K562 (cell line): ENCODE measurements around the gene GSDME. TPM values are rescaled to one million over a fixed set of nuclear protein-coding genes. Genes with fewer than 3 reads are reported as not detected.

Experiments
- ATAC-seq: fragments of 200-7000 bp; cut with Tn5 transposase; 3 replicates; pipeline ENCODE4 v1.9.1; 2020; ENCODE audit warnings: moderate library complexity
- BruUV-seq: library from RNA; stranded (reverse); fragments of 400-500 nt; replicated peaks from 2 replicates; lab custom pipeline; 2021; lab: Mats Ljungman, UMichigan
- CTCF ChIA-PET: fragments of 300-600 bp; formaldehyde crosslinking; extraction: SDS; loops from one replicate; lab custom pipeline; 2021; ENCODE audit warnings: low intra/inter-chr PET ratio; lab: Yijun Ruan, JAX
- POLR2A ChIA-PET: fragments of 300-600, 350-650 bp; sonication (Branson Sonifier 250); formaldehyde crosslinking; extraction: SDS; loops from one replicate; lab custom pipeline; 2021; ENCODE audit warnings: antibody characterized with exemption, inconsistent platforms; lab: Yijun Ruan, JAX
- DNase-seq, 4 experiments: peaks; one replicate each; pipeline versions ENCODE4 v3.0.0 to v3.0.0-alpha.2; 2011 to 2018; ENCODE audit warnings: low spot score in 3 of 4, mixed read lengths in 3 of 4; ENCODE audit errors: extremely low read depth in 1 of 4
- FAIRE-seq: peaks from 2 replicates; lab custom pipeline; 2011; peaks lifted over from hg19 to GRCh38; lab: Jason Lieb, UNC
- H2AFZ ChIP-seq: 2 replicates; pipeline ENCODE4 v1.6.0; 2011; ENCODE audit warnings: low read depth, low read length, control low read depth, inconsistent platforms
- H3K27ac ChIP-seq: fragments of 200-600 bp; 3 replicates; pipeline ENCODE4 v1.8.0; 2011; ENCODE audit warnings: low read depth, mild to moderate bottlenecking, control low read depth, inconsistent platforms, low read length, moderate library complexity, mixed read lengths; ENCODE audit errors: extremely low read depth
- H3K27me3 ChIP-seq, 2 experiments: fragments of 300-600 bp in 1 of 2; 2 replicates in 1 of 2; 3 replicates in 1 of 2; pipeline versions ENCODE4 v1.6.0 to v1.8.0; 2011; ENCODE audit warnings: inconsistent platforms in 2 of 2, low read length in 2 of 2, mild to moderate bottlenecking in 1 of 2, mixed read lengths in 1 of 2, moderate library complexity in 1 of 2; ENCODE audit not compliant: control insufficient read depth in 2 of 2, insufficient read depth in 2 of 2
- H3K36me3 ChIP-seq: fragments of 300-600 bp; 3 replicates; pipeline ENCODE4 v1.8.0; 2011; ENCODE audit warnings: mild to moderate bottlenecking, low read length, inconsistent platforms; ENCODE audit not compliant: control insufficient read depth, insufficient read depth
- H3K4me1 ChIP-seq, 2 experiments: fragments of 200-600 bp in 1 of 2; replicated peaks in 1 of 2; 2 replicates in 1 of 2; 3 replicates in 1 of 2; pipeline versions ENCODE4 v1.5.1 to v1.8.0; 2011; ENCODE audit warnings: inconsistent platforms in 2 of 2, low read length in 2 of 2, mild to moderate bottlenecking in 1 of 2, mixed read lengths in 1 of 2, moderate library complexity in 1 of 2; ENCODE audit not compliant: control insufficient read depth in 2 of 2, insufficient read depth in 2 of 2
- H3K4me2 ChIP-seq: 2 replicates; pipeline ENCODE4 v1.6.1; 2011; ENCODE audit warnings: low read length, control low read depth, inconsistent platforms, mixed read lengths; ENCODE audit not compliant: insufficient read depth
- H3K4me3 ChIP-seq: fragments of 200-600 bp; sonication (generic), shearing (Covaris generic); 2 replicates; pipeline ENCODE4 v1.5.1; 2016; ENCODE audit warnings: control low read depth, inconsistent platforms
- H3K79me2 ChIP-seq: fragments of 200-600 bp; 3 replicates; pipeline ENCODE4 v1.8.0; 2011; ENCODE audit warnings: low read length, inconsistent platforms; ENCODE audit not compliant: control insufficient read depth, insufficient read depth
- H3K9ac ChIP-seq, 2 experiments: 2 replicates each; pipeline versions ENCODE4 v1.6.0 to v1.6.1; 2011; ENCODE audit warnings: low read depth in 2 of 2, low read length in 2 of 2, control low read depth in 1 of 2, inconsistent platforms in 1 of 2, mild to moderate bottlenecking in 1 of 2, mixed read lengths in 1 of 2; ENCODE audit not compliant: insufficient read depth in 1 of 2
- H3K9me1 ChIP-seq: one replicate; pipeline ENCODE4 v1.6.0; 2011; ENCODE audit warnings: inconsistent platforms, mild to moderate bottlenecking, low read length, moderate library complexity; ENCODE audit not compliant: control insufficient read depth, insufficient read depth
- H3K9me3 ChIP-seq: replicated peaks from 2 replicates; pipeline ENCODE4 v1.5.1; 2011; ENCODE audit warnings: low read depth, low read length, inconsistent platforms; ENCODE audit not compliant: control insufficient read depth, insufficient read depth
- H4K20me1 ChIP-seq: replicated peaks from 2 replicates; pipeline ENCODE4 v1.6.1; 2011; ENCODE audit warnings: low read length, inconsistent platforms, mixed read lengths; ENCODE audit not compliant: control insufficient read depth, insufficient read depth
- FOXM1 ChIP-seq, 2 experiments: fragments of 450-650 bp in 1 of 2; sonication (generic) in 1 of 2; formaldehyde crosslinking in 1 of 2; IDR thresholded peaks; 2 replicates each; pipeline versions ENCODE4 v1.6.1 to v1.9.0; 2017 to 2022; ENCODE audit warnings: low read depth in 2 of 2, mild to moderate bottlenecking in 2 of 2, missing genetic modification reagents in 1 of 2, moderate library complexity in 1 of 2
- KLF16 ChIP-seq: IDR thresholded peaks from 2 replicates; pipeline ENCODE4 v1.6.1; 2016; ENCODE audit warnings: antibody characterized with exemption
- NR2C2 ChIP-seq, 2 experiments: fragments of 200-800 bp in 1 of 2; sonication (Bioruptor generic) in 1 of 2; sonication (generic) in 1 of 2; formaldehyde crosslinking in 1 of 2; IDR thresholded peaks; 2 replicates each; pipeline versions ENCODE4 v1.6.1 to v1.8.0; 2016 to 2022; ENCODE audit warnings: mild to moderate bottlenecking in 1 of 2, missing compliant biosample characterization in 1 of 2, missing genetic modification characterization in 1 of 2, missing genetic modification reagents in 1 of 2
- RCOR1 ChIP-seq, 2 experiments: IDR thresholded peaks; 2 replicates each; pipeline ENCODE4 v1.6.1; 2012; ENCODE audit warnings: low read depth in 2 of 2, low read length in 2 of 2, borderline replicate concordance in 1 of 2, improper control_type of control experiment in 1 of 2
- SMARCA4 ChIP-seq: fragments of 450-650 bp; IDR thresholded peaks from 2 replicates; pipeline ENCODE4 v1.6.1; 2016
- STAT6 ChIP-seq: sonication (generic); formaldehyde crosslinking; IDR thresholded peaks from 2 replicates; pipeline ENCODE4 v1.8.1; 2023; ENCODE audit warnings: mild to moderate bottlenecking, missing genetic modification reagents
- SUPT5H ChIP-seq: fragments of 450-650 bp; IDR thresholded peaks from 2 replicates; pipeline ENCODE4 v1.6.1; 2016
- ZNF318 ChIP-seq, 2 experiments: fragments of 450-650 bp; IDR thresholded peaks; 2 replicates each; pipeline ENCODE4 v1.6.1; 2016; ENCODE audit warnings: mild to moderate bottlenecking in 2 of 2, borderline replicate concordance in 1 of 2, low read depth in 1 of 2, moderate library complexity in 1 of 2
- ZNF780A ChIP-seq: fragments of 250-450 bp; sonication (Bioruptor Pico); IDR thresholded peaks from 2 replicates; pipeline ENCODE4 v1.5.0; 2021; ENCODE audit warnings: mild to moderate bottlenecking
- WGBS: fragments of 100-300 bp; shearing (Covaris generic); methylation state at CpG from one replicate; pipeline ENCODE4 v1.1.6; 2016; ENCODE audit warnings: low coverage, mixed read lengths; ENCODE audit not compliant: insufficient coverage; ENCODE audit errors: missing lambda C conversion rate; 5-methylcytosine and 5-hydroxymethylcytosine counted together
- in situ Hi-C: fragments of 300-500 bp; cut with MboI; formaldehyde crosslinking; loops from 4 replicates; pipeline ENCODE4 v1.15.0; 2018; ENCODE audit warnings: inconsistent platforms, mixed read lengths
- intact Hi-C: fragments of 100-400 bp; cut with micrococcal nuclease; formaldehyde crosslinking; loops from 2 replicates; pipeline ENCODE4 v1.14.2; 2022
- polyA plus RNA-seq, 8 experiments: library from polyadenylated mRNA; depleted of rRNA in 4 of 8; stranded (reverse) in 5 of 8; unstranded in 3 of 8; fragments of >200 nt; fragmentation: Nextera tagmentation in 2 of 8; fragmentation: Illumina TruSeq in 1 of 8; extraction: Ambion mirVana in 2 of 8; extraction: Trizol in 1 of 8; gene quantifications; 2 replicates each; pipeline versions ENCODE4 v1.2.1 to v1.2.3, GENCODE V29; 2011 to 2014; ENCODE audit warnings: inconsistent platforms in 1 of 8, missing spikeins in 1 of 8
- total RNA-seq, 7 experiments: library from RNA; depleted of rRNA in 6 of 7; stranded (reverse); fragments of >200 nt in 6 of 7; fragmentation: Illumina TruSeq in 2 of 7; extraction: Trizol in 2 of 7; gene quantifications; 2 replicates each; pipeline versions ENCODE4 v1.2.1 to v1.2.3, GENCODE V29; 2011 to 2021; ENCODE audit warnings: low replicate concordance in 1 of 7

GSDME gene
- total and polyA plus RNA-seq, 9 of the 15 experiments (the other 6 are each of a cell fraction or from before 2014, with no cell fraction given) = 0.37 to 1.9 (median 0.62) TPM

GRCh38 chr7:24783698-24784097, 26.4 kb upstream of the GSDME start:
- Histone ChIP-seq H3K4me1 (peaks cover 3 to 14% of the 10 kb centered on the region in 2 experiments; a peak in 3 of 5 replicates), H3K36me3 (no peaks in the 10 kb centered on the region), H3K9me3 (peaks cover 3% of the 10 kb centered on the region; the same call in 1 of the 2 replicates), H3K27me3 (no peaks in the 10 kb centered on the region), H3K9ac (no peak overlapping the region), H3K4me3 (no peak overlapping the region), H4K20me1 (no peaks in the 10 kb centered on the region), H3K9me1 (no peaks in the 10 kb centered on the region), H3K27ac (no peak overlapping the region), H3K4me2 (no peak overlapping the region), H2AFZ (no peak overlapping the region), H3K79me2 (peaks cover 8% of the 10 kb centered on the region; the same call in 2 of the 3 replicates)
- DNase-seq = no peak
- FAIRE-seq = no peak
- no peak for TF ChIP-seq NR2C2 (CRISPR knock-in tag; IDR thresholded peaks at IDR 0.05)
- TF ChIP-seq NR2C2 (tag; IDR thresholded peaks at IDR 0.05) = no peak
- TF ChIP-seq SUPT5H = no peak
- TF ChIP-seq KLF16 = no peak
- TF ChIP-seq STAT6 = no peak
- no peak for TF ChIP-seq RCOR1 (IDR thresholded peaks at IDR 0.05; ENCODE audit: borderline replicate concordance in 1 of 2, low read depth in 2 of 2, low read length in 2 of 2)
- no peak for TF ChIP-seq ZNF780A (CRISPR knock-in tag)
- TF ChIP-seq SMARCA4 = no peak
- no peak for TF ChIP-seq ZNF318 (IDR thresholded peaks at IDR 0.05; ENCODE audit: borderline replicate concordance in 1 of 2, low read depth in 1 of 2)
- no peak for TF ChIP-seq FOXM1 (IDR thresholded peaks at IDR 0.05; ENCODE audit: low read depth)
- no peak for TF ChIP-seq FOXM1 (CRISPR knock-in tag; IDR thresholded peaks at IDR 0.05; ENCODE audit: low read depth)
- POLR2A ChIA-PET = interaction anchor here (0.7 kb wide), 1 partner anchor 342 kb away, joined by 3 read pairs; the partner anchor contains the start of gene CYCS
- CTCF ChIA-PET = no interaction called here
- 46% methylated on average over 2 of the region's 2 CpGs for WGBS
- in situ Hi-C loops (no loop called here), intact Hi-C loops (no loop called here)
- ATAC-seq = no peak
- BruUV-seq = no TSS peak
